OCI-LY3 (cell line): ENCODE results near the gene ITGA11.

ENCODE experiments used
- H2AFZ ChIP-seq: fragments of 200-600, 300-600 bp; shearing (Covaris generic); 2 replicates; pipeline ENCODE4 v1.6.0; 2014; ENCODE audit warnings: antibody characterized with exemption, low read depth, low read length
- H3K27ac ChIP-seq: fragments of 200-600, 300-600 bp; sonication (generic); 2 replicates; pipeline ENCODE4 v1.5.1; 2014; ENCODE audit warnings: mild to moderate bottlenecking, low read length, moderate library complexity, mixed read lengths
- H3K27me3 ChIP-seq: fragments of 200-600, 300-600 bp; sonication (generic); 2 replicates; pipeline ENCODE4 v1.6.1; 2014; ENCODE audit warnings: low read depth, low read length, mixed read lengths
- H3K36me3 ChIP-seq: fragments of 200-600, 300-600 bp; sonication (generic); replicated peaks from 2 replicates; pipeline ENCODE3; 2014; ENCODE audit warnings: low read depth, low read length, mixed read lengths
- H3K4me1 ChIP-seq: fragments of 300-600, 200-600 bp; sonication (generic); 2 replicates; pipeline ENCODE4 v1.6.1; 2014; ENCODE audit warnings: low read length, mixed read lengths
- H3K4me2 ChIP-seq: fragments of 200-600, 300-600 bp; sonication (generic); 2 replicates; pipeline ENCODE4 v1.6.1; 2014; ENCODE audit warnings: low read length, mixed read lengths
- H3K4me3 ChIP-seq: fragments of 300-600, 200-600 bp; sonication (generic); 2 replicates; pipeline ENCODE4 v1.5.1; 2014; ENCODE audit warnings: antibody characterized with exemption, mild to moderate bottlenecking, low read length, moderate library complexity
- H3K79me2 ChIP-seq: fragments of 300-600, 200-600 bp; shearing (Covaris generic); 2 replicates; pipeline ENCODE4 v1.6.1; 2014; ENCODE audit warnings: mild to moderate bottlenecking, low read length, mixed read lengths
- H3K9ac ChIP-seq: fragments of 300-600, 200-600 bp; shearing (Covaris generic); 2 replicates; pipeline ENCODE4 v1.6.0; 2014; ENCODE audit warnings: mild to moderate bottlenecking, low read length, moderate library complexity
- H3K9me3 ChIP-seq: fragments of 200-600, 300-600 bp; shearing (Covaris generic); 2 replicates; pipeline ENCODE4 v1.6.1; 2014; ENCODE audit warnings: low read length, mixed read lengths; ENCODE audit not compliant: insufficient read depth
- H4K20me1 ChIP-seq: fragments of 200-600, 300-600 bp; sonication (generic); 2 replicates; pipeline ENCODE4 v1.6.1; 2016; ENCODE audit warnings: low read length, mixed read lengths; ENCODE audit not compliant: insufficient read depth
- EZH2phosphoT487 ChIP-seq: fragments of 200-600 bp; shearing (Covaris generic); IDR thresholded peaks from 2 replicates; pipeline ENCODE4 v1.6.1; 2018; ENCODE audit warnings: antibody characterized with exemption, mixed run types, low read depth
- TF ChIP-seq, protein P1 (sequence below): fragments of 200-600, 300-600 bp; sonication (generic); IDR thresholded peaks from 2 replicates; pipeline ENCODE4 v1.5.1; 2014; ENCODE audit warnings: antibody characterized with exemption, low read length, low read depth

ITGA11 gene

DNA sequence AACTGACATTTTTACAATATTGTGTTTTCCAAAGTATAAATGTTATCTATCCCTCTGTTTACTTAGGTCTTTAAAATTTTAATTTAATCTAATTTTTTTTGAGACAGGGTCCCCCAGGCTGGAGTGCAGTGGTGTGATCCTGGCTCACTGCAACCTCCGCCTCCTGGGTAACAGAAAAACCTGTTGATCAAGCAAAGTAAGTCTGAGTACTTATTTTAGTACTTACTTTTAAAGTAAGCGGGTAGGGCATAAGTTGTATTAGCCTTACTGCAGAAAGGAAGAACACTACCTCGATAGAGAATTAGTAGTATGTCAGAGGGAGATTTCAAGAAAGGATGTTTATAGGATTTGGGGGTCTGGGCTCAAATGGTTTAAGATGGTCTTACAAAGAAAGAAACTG is 166.3 kb downstream of the ITGA11 start:
- Histone ChIP-seq H3K9me3 (no peaks in the 10 kb centered on the region), H3K9ac (no peak overlapping the region), H3K4me2 (no peak overlapping the region), H3K27ac (no peak overlapping the region), H4K20me1 (no peaks in the 10 kb centered on the region), H3K79me2 (no peaks in the 10 kb centered on the region), H2AFZ (no peak overlapping the region), H3K4me1 (peaks cover 5% of the 10 kb centered on the region), H3K4me3 (no peak overlapping the region), H3K27me3 (peaks cover 7% of the 10 kb centered on the region), H3K36me3 (no peaks in the 10 kb centered on the region)
- TF ChIP-seq, protein P1, sequence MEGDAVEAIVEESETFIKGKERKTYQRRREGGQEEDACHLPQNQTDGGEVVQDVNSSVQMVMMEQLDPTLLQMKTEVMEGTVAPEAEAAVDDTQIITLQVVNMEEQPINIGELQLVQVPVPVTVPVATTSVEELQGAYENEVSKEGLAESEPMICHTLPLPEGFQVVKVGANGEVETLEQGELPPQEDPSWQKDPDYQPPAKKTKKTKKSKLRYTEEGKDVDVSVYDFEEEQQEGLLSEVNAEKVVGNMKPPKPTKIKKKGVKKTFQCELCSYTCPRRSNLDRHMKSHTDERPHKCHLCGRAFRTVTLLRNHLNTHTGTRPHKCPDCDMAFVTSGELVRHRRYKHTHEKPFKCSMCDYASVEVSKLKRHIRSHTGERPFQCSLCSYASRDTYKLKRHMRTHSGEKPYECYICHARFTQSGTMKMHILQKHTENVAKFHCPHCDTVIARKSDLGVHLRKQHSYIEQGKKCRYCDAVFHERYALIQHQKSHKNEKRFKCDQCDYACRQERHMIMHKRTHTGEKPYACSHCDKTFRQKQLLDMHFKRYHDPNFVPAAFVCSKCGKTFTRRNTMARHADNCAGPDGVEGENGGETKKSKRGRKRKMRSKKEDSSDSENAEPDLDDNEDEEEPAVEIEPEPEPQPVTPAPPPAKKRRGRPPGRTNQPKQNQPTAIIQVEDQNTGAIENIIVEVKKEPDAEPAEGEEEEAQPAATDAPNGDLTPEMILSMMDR, result no peak
- no peak for TF ChIP-seq EZH2phosphoT487

DNA sequence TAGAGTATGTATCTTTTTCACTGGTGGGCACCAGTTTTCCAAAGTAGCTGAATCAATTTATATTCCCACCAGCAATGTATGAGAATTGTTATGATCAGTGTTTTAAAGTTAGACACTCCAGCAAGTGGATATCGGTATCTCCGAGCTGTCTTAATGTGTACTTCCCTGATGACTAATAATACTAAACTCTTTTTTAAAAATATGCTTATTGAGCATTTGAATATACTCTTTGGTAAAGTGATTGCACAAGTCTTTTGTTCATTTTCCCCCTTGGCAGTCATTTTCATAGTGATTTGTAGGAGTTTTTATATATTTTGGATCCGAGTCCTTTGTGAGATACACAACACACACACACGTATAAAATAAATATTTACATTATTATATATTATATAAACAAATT is 166.9 kb downstream of the ITGA11 start:
- H2AFZ ChIP-seq, result no peak overlapping the region
- H3K27me3 ChIP-seq, result peaks cover 7% of the 10 kb centered on the region
- no peaks in the 10 kb centered on the region for H4K20me1 ChIP-seq
- no peaks in the 10 kb centered on the region for H3K36me3 ChIP-seq
- no peak overlapping the region for H3K9ac ChIP-seq
- H3K4me1 ChIP-seq, result peaks cover 5% of the 10 kb centered on the region
- no peaks in the 10 kb centered on the region for H3K9me3 ChIP-seq
- H3K79me2 ChIP-seq, result no peaks in the 10 kb centered on the region
- H3K4me2 ChIP-seq, result peak overlapping the region; percentile 8; the same call in 1 of the 2 replicates
- no peak overlapping the region for H3K4me3 ChIP-seq
- no peak overlapping the region for H3K27ac ChIP-seq
- TF ChIP-seq EZH2phosphoT487, result no peak
- TF ChIP-seq, protein P1, result no peak

DNA sequence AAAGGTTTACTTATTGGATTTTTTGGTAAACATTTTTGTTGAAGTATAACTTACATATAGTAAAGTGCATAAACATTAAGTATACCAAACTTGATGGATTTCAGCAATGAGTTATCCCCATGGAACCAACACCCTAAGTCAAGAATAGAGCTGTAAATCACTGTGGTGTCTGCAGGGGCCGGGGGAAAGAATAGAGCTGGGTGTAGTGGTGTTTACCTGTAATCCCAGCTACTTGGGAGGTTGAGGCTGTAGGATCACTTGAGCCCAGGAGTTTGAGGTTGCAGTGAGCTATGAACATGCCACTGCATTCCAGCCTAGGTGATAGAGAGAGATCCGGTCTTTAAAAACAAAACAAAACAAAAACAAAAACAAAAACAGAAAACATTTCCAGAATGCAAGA is 167.7 kb downstream of the ITGA11 start:
- Histone ChIP-seq H4K20me1 (no peaks in the 10 kb centered on the region), H2AFZ (no peak overlapping the region), H3K9me3 (no peaks in the 10 kb centered on the region), H3K4me2 (no peak overlapping the region), H3K36me3 (no peaks in the 10 kb centered on the region), H3K4me3 (no peak overlapping the region), H3K79me2 (no peaks in the 10 kb centered on the region), H3K27ac (no peak overlapping the region), H3K4me1 (peaks cover 5% of the 10 kb centered on the region), H3K27me3 (peaks cover 7% of the 10 kb centered on the region), H3K9ac (no peak overlapping the region)
- TF ChIP-seq, protein P1, result no peak
- no peak for TF ChIP-seq EZH2phosphoT487

DNA sequence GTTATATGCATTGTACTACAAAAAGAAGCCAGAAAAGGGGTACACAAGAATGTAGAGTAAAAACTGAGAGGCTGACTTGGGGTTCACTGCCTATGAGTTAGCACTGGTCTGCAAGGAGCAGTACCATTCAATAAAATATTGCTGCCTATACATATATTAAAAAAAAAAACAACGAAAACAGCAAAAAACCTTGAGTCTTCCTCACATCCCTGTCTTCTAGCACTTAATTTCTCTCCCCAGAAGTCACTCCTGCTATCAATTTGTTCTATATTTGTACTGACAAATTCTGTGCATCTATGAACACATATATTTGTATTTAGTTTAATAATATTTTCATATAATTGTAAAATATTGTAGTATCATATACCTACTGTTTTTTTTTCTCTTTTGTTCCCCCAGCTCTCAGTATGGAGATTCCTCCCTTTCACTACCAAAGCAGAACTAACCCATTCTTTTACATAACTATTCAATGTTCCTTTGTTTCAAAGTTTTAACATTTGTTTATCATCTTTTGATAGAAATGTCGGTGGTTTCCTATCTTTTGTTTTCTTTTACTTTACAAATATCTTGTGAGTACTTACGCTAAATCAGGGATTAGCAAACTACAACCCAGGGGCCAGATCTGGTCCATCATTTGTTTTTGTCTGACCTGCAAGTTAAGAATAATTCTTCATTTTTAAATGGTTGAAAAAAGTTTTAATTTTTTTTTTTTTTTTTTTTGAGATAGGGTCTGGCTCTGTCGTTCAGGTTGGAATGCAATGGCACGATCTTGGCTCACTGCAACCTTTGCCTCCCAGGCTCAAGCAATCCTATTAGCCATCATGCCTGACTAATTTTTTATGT is 169.2 kb downstream of the ITGA11 start:
- H3K4me2 ChIP-seq, result no peak overlapping the region
- no peak overlapping the region for H2AFZ ChIP-seq
- no peak overlapping the region for H3K4me3 ChIP-seq

More for the DNA sequence above, 169.2 kb downstream of the ITGA11 start:
- H3K79me2 ChIP-seq, result no peaks in the 10 kb centered on the region
- no peaks in the 10 kb centered on the region for H3K36me3 ChIP-seq
- H3K9me3 ChIP-seq, result no peaks in the 10 kb centered on the region
- no peaks in the 10 kb centered on the region for H4K20me1 ChIP-seq
- H3K4me1 ChIP-seq, result peaks cover 8% of the 10 kb centered on the region
- H3K27me3 ChIP-seq, result peaks cover 7% of the 10 kb centered on the region
- H3K27ac ChIP-seq, result no peak overlapping the region
- no peak overlapping the region for H3K9ac ChIP-seq
- TF ChIP-seq EZH2phosphoT487, result no peak
- TF ChIP-seq, protein P1, result no peak
